Measurements from ENCODE around the gene SKP1.
A peak's percentile ranks its signal among the peaks of the same experiment; 100 is the strongest.

The SKP1 gene

DNA sequence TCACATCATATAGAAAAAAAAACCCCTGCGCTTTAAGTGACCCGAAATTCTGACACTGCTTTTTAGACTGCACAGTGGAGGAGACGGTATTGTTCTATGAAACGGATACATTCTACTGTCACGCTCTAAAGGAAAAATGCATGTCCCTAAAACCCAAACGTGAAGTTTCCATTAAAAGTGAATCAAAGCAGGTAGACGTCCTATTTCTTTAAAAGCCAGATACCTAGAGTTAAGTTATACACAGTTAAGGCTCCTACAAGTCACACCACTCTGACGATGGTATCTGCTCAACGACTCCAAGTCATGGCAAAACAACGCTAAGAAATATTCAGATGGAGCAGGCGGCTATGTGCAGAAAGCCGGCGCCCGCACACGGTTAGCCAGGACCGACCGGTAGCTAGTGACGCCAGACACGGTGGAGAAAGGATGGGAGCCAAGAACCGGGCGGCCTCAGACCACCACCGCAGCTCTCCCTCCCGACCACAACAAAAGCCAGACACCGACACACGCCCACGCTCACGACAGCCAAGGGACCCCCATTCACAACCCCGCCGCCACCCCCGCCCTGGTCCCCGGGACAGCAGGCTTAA lies 734 bp downstream of the SKP1 start:
- DNase-seq (ENCODE audit: low read depth) = no peak
- TF ChIP-seq, protein P1, sequence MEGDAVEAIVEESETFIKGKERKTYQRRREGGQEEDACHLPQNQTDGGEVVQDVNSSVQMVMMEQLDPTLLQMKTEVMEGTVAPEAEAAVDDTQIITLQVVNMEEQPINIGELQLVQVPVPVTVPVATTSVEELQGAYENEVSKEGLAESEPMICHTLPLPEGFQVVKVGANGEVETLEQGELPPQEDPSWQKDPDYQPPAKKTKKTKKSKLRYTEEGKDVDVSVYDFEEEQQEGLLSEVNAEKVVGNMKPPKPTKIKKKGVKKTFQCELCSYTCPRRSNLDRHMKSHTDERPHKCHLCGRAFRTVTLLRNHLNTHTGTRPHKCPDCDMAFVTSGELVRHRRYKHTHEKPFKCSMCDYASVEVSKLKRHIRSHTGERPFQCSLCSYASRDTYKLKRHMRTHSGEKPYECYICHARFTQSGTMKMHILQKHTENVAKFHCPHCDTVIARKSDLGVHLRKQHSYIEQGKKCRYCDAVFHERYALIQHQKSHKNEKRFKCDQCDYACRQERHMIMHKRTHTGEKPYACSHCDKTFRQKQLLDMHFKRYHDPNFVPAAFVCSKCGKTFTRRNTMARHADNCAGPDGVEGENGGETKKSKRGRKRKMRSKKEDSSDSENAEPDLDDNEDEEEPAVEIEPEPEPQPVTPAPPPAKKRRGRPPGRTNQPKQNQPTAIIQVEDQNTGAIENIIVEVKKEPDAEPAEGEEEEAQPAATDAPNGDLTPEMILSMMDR (IDR thresholded peaks at IDR 0.05; ENCODE audit: low read depth, low read length, missing control alignments) = no peak
- peak overlapping the region; percentile 93 for H3K4me3 ChIP-seq (ENCODE audit: low read depth, low read length)

DNA sequence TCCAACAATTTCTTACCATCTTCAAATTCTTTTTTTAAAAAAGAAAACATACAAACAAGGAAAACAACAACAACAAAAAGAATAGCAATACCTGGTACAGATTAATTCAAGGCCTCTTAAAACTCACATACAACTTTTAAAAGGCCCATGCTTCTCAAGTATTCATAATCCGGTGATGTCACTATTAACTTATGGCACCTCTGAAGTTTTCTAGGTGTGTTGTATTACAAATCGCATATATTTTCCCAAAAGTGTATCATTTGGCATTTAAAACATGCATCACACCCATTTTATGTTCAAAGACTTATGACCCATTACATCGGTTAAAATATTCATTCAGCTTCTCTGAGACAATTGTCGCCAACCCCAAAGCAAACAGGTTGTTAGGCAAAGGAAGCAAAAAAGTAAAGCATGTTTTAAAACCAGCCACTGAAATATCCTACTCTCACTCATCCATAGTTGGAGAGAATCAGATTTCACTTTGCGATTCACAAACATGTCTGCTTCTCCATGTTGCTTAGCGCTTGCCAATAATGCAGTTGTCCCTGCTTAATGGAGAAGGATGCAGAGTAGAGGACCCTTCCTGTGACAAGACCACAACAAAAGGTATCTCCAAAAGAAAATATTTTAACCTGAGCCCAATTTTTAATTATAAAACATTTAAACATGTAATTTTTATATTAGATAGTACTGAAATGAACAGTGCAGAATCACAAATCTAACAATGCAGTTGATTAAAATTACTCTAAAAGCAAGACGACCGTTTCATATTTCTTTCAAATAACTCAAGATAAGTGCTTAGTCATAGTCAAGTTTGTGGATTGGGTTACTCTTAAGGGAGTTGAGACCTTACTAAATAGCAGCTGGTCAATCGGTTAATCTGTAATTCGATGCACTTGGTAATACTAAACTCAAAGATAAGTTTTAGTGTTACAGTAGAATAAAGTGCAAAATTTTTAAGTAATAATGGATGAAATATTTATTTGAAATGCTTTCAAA lies 1.6 kb downstream of the SKP1 start:
- in situ Hi-C loops (cut with HindIII; ENCODE audit: low sequenced_read_pairs) = loop anchor here (5.0 kb wide), 1 partner anchor 92 kb away; no protein-coding TSS in a partner anchor
- TF ChIP-seq, protein P1 (IDR thresholded peaks at IDR 0.05; ENCODE audit: low read depth, low read length, missing control alignments) = no peak
- DNase-seq (ENCODE audit: low read depth) = no peak

More for the DNA sequence above, 734 bp downstream of the SKP1 start:
- in situ Hi-C loops (cut with HindIII; ENCODE audit: low sequenced_read_pairs) = no loop called here

DNA sequence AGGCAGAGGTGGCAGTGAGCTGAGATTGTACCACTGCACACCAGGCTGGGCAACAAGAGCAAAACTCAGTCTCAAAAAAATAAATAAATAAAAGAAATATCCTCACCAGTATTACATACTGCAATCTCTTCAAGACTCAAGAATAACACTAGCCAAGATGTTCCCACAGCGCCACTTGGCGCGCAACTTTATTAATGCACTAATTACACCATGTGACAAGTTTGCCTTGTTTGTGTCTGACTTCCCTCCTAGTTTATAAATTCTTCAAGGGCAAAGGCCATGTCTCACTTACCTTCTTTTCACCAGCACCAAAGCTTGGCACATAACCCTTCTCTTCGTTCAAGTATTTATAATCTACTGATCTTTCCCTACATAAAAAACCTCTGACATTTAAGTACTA lies 4.8 kb downstream of the SKP1 start:
- H3K4me3 ChIP-seq (ENCODE audit: low read depth, low read length) = no peak overlapping the region
- TF ChIP-seq, protein P1 (IDR thresholded peaks at IDR 0.05; ENCODE audit: low read depth, low read length, missing control alignments) = no peak
- in situ Hi-C loops (cut with HindIII; ENCODE audit: low sequenced_read_pairs) = loop anchor here (5.0 kb wide), 1 partner anchor 95 kb away; no protein-coding TSS in a partner anchor
- no peak for DNase-seq (ENCODE audit: low read depth)

More for the DNA sequence above, 1.6 kb downstream of the SKP1 start:
- H3K4me3 ChIP-seq (ENCODE audit: low read depth, low read length) = peak overlapping the region; percentile 93

DNA sequence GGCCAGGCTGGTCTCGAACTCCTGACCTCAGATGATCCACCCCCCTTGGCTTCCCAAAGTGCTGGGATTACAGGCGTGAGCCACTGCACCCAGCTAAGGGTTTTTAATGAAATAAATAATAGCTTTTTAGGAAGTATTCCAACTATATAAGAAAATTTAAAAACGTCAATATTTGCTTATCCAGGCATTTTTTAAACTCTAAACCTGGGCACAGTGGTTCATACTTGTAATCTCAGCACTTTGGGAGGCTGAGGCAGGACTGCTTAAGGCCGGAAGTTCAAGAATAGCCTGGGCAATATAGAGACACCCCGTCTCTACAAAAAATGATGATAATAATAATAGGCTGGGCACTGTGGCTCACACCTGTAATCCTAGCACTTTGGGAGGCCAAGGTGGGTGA lies 14.2 kb downstream of the SKP1 start:
- in situ Hi-C loops (cut with HindIII; ENCODE audit: low sequenced_read_pairs) = no loop called here
- no peak for DNase-seq (ENCODE audit: low read depth)
- TF ChIP-seq, protein P1 (IDR thresholded peaks at IDR 0.05; ENCODE audit: low read depth, low read length, missing control alignments) = no peak
- H3K4me3 ChIP-seq (ENCODE audit: low read depth, low read length) = no peak overlapping the region

DNA sequence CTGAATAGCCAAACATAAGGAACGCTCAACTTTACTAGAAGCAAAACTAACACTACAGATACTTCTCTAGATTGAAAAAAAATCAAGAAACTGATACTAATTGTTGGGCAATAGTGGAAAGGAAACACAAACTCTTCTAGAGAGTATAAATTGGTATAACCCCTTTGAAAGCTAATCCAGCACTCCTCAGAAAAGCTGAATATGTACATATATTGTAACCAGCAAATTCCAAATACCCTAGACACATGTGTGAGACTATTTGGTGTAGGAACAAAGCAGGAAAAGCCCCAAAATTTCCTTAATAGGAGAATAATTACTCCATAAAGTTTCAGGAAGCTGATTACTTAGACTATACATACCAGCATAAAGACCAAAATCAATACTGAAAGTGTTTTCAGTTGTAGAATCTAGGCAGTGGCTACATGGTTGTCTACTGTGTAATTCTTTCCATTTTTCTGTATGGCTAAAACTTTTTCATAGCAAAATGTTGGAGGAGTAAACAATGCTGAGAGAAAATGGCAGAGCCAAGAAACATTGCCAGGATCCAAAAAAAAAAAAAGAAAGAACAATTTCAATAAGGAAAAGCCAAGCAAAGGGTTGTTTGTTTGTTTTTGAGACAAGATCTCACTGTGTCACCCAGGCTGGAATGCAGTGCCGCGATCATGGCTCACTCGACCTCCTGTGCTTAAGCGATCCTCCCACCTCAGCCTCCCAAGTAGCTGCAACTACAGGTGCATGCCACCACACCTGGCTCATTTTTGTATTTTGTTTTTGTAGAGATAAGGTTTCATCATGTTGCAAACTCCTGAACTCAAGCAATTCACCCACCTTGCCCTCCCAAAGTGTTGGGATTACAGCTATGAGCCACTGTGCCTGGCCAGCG lies 15.0 kb downstream of the SKP1 start:
- TF ChIP-seq, protein P1 (IDR thresholded peaks at IDR 0.05; ENCODE audit: low read depth, low read length, missing control alignments) = no peak
- in situ Hi-C loops (cut with HindIII; ENCODE audit: low sequenced_read_pairs) = no loop called here
- H3K4me3 ChIP-seq (ENCODE audit: low read depth, low read length) = no peak overlapping the region
- DNase-seq (ENCODE audit: low read depth) = no peak

DNA sequence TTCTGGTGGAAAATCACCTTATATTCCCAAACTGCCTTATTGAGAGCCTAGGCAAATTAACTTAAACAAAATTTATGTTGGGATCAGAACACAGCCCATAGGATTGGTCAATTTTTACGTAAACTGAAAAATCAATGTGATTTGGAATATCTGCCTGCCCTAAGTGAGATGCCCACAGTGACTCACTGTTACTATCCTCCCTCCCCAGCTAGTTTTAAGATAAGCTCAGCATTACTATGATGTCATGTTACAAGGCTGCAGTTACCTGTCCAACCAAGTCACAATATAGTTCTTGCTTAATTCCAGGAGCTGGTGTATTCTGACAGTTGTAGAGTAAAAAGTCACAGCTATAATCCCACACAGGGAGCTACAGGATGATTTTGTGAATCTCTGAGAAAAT lies 23.1 kb downstream of the SKP1 start:
- TF ChIP-seq, protein P1 (IDR thresholded peaks at IDR 0.05; ENCODE audit: low read depth, low read length, missing control alignments) = no peak
- in situ Hi-C loops (cut with HindIII; ENCODE audit: low sequenced_read_pairs) = no loop called here
- no peak for DNase-seq (ENCODE audit: low read depth)
- no peak overlapping the region for H3K4me3 ChIP-seq (ENCODE audit: low read depth, low read length)

All from astrocyte of the cerebellum (primary cell).